Limb (tissue), 2 donors: ENCODE data around the gene PGM2L1.
A peak's percentile ranks its signal among the peaks of the same experiment; 100 is the strongest.
"Not testable (repeated sequence)": the region's sequence is repeated elsewhere in the genome, so short reads cannot be mapped to it uniquely, and the experiment has no call there.

Experiments used
- DNase-seq, 2 donors: peaks; one replicate each; pipeline ENCODE4 v3.0.0-alpha.2; 2016; ENCODE audit errors: extremely low spot score in 2 of 2

PGM2L1 gene

DNA sequence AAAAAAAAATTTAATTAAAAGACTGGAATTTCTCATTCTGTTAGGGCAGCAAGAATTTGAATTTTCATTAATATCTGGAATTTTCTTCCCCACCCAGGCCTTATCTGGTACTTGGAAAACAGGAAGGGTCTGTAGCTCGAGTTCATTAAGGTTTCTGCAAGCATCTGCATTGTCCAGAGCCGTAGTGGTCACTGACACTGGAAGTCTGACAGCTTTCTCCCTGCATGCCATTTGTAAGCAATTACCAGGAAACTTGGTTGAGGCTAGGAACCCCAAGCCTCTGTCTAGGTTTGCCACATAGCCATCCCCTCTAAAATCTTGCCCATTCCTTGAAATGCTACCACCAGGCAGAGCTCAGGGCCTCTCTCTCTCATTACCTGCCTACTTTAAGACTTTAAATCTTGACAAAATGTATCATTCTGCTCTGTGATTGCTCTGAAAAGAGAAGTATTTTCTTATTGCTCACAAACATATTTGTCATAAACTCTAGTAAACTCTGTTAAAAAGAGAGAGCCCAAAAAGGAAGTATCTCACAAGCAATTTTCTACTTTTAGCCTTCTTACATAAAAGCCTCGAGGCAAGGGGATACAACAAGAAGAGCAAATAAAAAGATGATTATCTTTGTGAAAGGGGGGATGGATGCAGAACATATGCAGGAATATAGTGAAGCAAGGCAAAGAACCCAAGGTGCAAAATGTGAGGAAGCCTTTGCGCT is 5.5 kb upstream of the PGM2L1 start:
- DNase-seq = no peak

DNA sequence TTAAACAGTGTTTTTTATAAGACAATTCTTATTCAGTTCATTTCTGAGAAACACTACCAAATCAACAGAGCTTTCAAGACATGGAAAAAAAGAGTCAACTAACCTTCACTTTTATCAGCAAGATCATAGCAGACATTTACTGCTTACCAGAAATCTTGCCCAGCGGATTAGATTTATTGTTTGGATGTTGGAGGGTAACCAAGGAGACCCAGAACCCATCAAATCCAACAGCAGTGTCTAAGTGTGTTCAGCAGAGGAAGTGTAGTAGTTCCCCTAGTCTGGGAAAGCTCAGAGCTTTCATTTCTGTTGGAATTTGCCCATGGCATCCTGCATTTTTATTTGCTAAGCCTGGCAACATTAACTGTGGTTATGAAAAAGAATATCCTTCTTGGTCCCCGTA is 2.4 kb upstream of the PGM2L1 start:
- no peak for DNase-seq

DNA sequence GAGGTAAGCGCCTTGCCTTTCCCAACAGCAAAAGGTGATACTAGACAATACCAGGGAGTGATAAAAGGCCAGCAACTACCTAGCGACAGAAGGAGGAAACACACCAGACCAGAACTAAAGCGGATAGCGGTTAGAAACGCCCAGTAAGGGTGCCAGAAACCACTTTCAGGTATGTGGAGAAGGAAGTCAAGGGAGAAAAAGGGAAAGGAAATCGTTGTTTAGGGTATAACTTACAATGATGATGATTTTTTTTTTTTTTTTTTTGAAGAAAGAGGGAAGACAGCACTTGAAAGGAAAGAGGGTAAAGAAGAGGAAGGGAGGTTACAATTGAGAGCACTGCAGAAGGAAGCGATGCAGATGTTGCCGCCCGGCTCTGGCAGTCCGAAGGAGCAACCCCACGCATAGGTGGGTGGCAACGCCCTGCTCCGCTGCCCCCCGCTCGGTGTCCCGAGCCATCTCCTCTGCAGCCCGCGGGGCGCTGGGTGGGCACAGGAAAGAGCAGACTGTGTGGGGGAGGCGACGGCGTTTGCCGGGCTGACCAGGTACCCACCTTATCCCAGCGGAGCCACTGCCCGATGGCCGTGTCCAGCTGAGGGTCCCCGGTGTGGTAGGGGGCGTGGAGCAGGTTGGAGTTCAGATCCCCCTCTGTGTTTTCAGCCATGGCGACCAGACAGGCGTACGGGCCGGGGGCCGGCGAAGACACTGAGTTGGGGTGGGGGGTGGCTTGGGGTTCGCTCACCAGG is 561 bp downstream of the PGM2L1 start:
- peak; percentile 13 to 39 for DNase-seq

DNA sequence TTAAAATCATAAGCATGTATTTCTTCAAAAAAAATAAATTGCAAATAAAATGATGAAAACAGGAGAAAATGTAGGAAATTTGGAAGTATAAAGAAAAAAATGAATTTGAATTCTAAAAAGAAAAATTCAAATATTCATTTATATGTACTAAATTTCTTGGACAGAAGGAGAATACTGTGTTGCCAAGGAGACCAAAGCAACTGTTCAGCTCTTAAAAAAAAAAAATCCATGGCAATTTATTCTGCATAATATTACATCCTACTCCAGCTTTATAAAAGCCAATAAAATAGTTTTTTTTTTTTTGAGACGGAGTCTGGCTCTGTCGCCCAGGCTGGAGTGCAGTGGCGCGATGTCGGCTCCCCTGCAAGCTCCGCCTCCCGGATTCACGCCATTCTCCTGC is 6.0 kb downstream of the PGM2L1 start:
- no peak for DNase-seq

DNA sequence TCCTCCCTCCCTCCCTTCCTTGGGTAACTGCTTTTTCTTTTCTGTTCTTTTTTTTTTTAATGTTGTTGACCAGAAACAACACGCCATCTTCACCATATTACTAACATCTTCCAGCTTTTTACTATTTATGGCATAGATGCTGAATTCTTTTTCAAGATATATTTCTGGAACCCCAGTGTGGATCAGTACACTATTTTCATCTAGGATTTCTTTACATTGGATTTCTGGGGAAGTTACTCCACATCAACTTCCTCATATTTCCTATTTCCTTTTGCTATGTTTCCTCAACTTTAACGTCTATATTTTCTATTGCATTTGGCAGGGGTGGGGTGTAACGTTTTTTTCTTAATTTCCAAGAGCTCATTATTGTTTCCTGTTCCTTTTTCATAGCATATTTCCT is 7.0 kb downstream of the PGM2L1 start:
- no peak for DNase-seq

DNA sequence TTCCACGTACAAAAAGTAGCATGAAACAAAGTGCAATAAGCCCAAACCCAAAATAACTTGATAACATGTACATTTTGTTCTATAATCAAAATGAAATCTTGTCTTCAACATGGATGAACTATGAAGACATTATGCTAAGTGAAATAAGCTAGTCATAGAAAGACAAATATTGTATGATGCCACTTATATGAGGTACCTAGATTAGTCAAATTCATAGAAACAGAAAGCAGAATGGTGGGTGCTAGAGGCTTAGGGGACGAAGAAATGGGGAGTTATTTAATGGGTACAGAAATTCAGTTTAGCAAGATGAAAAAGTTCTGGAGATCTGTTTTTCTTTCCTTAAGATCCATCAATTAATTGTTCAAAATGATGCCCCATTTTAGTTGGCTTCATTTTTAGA is 7.5 kb downstream of the PGM2L1 start:
- DNase-seq = no peak

DNA sequence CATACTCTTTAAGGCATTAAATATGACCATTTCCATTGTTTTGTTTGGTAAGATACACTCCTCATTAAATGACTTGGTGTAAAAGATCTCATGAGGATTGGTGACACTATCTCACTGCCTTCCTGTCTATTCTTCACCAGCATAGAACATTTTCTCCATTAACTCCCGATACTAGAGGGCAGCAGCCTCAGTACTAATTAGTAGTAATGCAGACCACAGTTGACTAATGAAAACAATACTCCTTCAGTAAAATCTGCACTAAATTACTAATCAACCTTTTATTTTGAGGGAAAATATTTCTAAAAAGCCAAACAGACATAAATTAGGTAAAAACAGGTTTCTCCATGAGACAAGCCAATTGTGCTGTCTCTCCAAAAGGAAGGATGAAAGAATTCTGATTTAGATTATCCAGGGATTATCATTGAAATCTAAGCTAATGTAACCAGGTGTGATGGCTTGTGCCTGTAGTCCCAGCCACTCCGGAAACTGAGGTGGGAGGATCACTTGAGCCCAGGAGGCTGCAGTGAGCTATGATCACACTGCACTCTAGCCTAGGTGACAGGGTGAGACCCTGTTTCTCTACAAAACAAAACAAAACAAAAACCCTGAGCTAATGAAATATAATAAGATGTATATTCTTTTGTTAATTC is 9.4 kb downstream of the PGM2L1 start:
- DNase-seq = peak; percentile 40 to 64

DNA sequence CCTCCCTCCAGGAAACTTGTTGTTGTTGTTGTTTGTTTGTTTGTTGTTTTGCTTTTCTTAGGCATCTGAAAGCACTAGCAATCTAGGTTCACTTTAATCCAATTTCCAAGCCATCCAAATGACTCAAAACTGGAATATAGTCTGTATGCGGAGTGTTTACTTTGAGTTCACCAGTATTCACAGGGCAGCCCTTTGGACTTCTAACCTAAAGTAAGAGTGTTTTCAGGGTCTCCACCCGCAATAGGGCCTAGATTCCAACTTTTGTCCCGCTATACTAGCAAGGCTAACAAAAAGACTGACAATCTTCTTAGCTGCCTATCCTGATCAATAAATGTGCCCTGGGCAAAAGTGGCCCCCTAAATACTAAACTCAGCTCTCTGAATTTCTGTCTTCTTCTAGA is 13.6 kb downstream of the PGM2L1 start:
- DNase-seq = no peak

DNA sequence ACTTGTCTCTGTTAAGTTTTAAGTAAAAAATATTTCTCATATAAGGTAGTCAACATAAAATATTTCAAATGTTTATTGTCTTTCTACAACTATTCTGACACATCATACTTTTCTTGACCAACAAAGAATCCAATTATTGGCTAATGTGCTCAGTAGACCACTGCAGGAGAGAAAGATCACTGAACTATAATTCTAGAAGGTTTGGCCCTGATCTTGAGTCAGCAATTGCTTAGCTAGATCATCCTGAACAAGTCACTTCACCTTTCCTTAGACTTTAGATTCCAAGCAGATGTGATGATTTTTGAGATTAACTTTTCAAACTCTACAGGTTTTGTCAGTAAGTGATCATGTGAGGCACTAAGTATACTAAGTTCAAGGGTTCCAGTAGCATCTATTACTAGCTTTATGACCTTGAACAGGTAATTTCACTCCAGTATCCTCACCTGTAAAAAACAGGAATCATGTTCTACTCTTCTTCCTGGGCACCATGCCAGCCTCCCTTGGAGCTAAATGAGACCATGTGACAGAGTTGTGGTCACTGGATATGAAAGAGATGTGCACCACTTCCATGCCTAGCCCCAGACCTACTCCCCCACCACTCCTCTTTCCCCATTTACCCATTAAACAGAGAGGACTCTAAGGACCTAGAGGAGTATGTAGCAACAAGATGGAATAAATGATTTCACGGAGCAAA is 17.3 kb downstream of the PGM2L1 start:
- no peak for DNase-seq

DNA sequence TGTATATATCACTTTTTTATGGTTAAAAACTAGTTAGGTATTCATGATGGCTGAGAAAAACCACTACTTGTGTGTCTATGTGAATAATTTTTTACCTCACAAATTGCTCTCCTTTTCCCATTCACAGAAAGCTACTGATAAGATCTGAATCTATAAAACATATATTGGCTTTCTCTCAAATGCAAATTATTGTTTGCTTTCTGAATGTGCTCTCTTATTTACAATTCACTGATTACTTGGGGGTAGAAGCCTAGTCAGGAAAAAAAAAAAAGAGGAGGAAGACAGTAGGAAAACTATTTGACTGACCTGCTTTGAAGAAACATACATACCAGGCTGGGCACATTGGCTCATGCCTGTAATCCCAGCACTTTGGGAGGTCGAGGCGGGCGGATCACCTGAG is 20.5 kb downstream of the PGM2L1 start:
- DNase-seq = no peak

DNA sequence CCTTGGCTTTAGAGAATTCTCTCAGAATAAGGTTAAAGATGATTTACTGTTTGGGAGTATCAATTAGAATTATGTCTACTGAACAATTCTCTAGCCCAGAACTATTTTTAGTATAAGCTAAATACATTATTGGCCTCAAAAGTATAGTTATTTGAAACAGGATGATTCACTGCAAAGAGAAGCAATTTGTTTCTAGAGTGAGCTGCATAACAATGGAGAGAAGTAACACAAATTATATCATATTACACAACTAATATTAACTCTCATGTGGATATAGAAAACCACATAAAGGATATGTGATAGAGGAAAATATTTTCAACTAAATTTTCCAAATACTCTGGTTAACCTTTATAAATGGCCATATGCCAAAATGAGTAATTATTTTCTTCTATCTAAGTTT is 24.9 kb downstream of the PGM2L1 start:
- DNase-seq = no peak

DNA sequence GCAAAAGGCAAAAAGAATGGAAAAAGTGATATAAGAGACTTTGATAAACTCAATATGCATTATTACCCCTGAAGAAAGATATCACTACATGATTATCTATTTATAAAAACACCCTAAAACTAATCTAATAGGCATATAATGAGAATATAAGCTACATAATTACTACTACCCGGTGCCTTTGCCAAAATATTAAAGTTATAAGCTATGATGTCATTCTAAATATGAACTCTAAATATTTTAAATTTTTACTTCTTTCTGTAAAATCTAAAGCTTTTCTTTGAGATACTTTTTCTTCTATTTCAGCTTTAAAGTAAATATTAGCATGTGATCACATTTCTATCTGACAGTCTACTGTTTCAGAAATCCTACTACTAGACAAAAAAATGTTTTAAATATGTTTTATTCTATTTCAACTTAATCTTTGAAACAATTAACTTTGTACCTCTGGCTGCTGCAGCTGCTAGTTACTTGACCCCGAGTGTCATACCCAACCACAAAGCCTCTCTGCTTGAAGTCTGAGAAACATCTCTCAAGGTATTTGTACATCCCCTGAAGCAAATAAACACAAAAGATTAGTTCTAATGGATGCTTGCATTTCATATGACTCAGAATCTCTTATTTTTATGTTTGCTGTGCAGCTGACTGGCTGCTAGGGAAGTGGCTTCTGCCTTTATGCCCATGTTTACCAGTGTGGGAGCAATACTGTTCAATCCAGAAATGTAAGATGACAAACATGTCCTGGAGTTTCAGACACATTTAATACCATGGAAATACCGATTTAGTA is 26.8 kb downstream of the PGM2L1 start:
- DNase-seq = no peak

DNA sequence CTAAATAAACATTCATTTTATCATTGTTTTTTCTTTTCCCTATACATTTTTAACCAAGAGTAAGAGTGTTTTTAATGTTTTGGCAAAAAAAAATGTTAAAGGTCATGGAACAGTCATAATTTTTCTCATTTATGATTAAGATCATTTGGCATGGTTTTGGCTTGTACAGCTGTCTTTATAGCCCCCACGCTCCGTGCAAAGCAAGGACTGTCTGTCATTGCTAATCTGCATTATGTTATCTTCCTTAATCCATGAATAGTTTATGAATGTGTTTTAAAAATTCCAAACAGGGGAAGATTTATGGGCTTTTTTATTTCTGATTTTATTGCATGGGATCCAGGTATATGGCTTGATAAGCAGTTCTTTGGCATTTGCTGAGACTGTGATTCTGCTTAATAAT is 28.1 kb downstream of the PGM2L1 start:
- no peak for DNase-seq

DNA sequence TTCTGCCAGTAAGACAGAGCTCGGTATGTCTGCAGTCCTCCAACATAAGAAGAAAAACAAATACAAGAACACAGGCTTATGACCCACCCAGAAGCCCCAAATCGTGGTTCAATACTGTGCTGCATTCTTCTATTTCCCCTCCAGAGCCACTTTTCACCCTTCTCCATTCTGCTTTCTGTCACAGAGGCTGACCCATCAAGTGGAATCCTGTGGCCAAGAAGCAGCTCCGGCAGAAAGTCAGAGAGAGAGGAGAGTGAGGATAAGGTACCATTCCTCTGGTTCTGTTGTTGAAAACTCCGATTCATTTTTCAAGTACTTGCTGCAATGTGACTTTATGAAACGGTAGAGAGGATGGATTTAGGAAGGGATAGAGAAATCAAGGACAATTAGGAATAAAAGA is 30.4 kb downstream of the PGM2L1 start:
- DNase-seq = no peak

DNA sequence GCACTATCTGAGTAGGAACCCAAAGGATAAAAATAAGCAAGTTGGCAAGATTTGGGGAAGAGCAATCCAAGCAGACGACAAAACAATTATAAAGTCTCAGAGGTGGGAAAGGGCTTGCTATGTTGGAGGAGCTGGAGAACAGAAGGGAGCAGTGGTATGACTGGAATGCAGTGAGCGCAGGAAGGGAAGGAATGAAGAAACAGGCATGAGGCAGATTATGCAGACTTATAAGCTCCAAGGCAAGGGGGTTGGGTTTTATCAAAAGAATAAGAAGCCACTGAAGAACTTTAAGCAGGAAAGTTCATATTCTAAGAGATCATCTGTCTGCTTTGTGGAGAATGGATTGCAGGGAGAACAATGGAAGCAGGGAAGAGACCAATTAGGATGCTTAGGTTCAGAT is 31.7 kb downstream of the PGM2L1 start:
- DNase-seq = no peak

DNA sequence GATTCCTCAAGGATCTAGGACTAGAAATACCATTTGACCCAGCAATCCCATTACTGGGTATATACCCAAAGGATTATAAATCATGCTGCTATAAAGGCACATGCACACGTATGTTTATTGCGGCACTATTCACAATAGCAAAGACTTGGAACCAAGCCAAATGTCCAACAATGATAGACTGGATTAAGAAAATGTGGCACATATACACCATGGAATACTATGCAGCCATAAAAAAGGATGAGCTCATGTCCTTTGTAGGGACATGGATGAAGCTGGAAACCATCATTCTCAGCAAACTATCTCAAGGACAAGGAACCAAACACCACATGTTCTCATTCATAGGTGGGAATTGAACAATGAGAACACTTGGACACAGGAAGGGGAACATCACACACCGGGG is 32.4 kb downstream of the PGM2L1 start:
- DNase-seq = not testable (repeated sequence)

DNA sequence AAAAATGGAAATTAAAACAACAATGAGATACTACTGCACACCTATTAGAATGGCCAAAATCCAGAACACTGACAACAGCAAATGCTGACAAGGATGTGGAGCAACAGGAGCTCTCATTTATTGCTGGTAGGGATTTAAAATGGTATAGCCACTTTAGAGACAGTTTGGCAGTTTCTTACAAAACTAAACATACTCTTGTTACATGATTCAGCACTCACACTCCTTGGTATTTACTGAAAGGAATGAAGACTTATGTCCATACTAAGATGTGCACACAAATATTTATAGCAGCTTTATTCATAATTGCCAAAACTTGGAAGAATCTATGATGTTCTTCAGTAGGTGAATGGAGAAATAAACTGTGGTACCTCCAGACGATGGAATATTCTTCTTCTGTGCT is 40.8 kb downstream of the PGM2L1 start:
- no peak for DNase-seq

DNA sequence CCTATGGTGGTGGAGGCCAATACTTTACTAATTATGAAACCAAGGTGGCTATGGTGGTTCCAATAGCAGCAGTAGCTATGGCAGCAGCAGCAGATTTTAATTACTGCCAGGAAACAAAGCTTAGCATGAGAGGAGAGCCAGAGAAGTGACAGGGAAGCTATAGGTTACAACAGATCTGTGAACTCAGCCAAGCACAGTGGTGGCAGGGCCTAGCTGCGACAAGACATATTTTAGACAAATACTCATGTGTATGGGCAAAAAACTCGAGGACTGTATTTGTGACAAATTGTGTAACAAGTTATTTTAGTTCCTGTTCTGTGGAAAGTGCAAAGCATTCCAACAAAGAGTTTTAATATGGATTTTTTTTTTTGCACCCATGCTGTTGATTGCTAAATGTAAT is 42.6 kb downstream of the PGM2L1 start:
- no peak for DNase-seq

DNA sequence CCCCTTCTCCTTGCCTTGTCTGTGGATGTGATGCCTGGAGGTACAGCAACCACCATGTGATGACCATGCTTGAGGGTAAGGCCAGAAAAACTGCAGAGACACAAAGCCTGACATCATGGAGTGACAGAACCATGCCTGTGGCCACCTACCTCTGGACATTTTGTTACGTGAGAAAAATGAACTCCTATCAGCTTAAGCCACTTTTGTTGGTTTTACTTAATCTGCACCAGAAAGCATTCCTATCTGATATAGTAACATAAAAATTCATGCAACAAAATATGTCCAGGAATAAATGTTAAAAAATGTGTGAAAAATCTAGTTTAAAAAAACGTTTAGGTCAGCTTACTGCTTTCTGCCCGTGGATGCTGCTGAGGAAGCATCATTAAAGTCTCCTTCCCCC is 44.2 kb downstream of the PGM2L1 start:
- DNase-seq = no peak

DNA sequence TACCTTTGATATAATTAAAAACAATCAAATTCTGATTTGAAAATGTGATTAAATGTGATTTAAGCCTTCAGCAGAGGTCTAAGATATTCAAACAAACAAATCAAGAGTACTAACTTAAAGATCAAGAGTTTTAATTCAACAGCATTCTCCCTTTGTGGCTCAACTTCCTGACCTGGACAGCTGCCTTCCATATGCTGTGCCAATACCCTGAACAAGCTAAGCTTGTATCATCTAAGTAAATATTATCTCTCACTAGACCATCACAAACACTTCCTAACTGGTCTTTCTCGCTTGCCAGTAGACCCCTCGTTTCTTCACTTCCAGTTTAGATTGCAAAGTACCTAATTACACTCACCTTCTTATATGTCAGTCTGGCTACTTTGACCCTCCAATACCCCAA is 50.9 kb downstream of the PGM2L1 start:
- DNase-seq = no peak

DNA sequence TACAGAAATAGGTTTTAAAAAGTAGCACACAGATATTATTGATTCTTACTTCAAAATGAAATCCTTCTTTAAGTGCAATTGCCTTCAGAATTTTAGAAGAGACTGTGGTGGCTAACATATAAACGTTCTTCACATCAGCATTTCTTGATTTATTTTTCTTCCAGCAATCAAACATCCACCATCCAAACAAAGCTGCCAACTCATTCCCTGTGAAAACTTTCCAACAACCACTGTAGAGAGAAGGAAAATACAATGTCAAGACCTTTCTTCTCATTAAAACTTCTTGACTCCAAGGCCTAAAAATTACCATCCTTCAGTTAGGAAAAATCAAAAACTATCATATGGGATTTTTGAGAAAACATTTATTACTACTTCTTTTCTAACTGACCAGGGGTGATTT is 52.8 kb downstream of the PGM2L1 start:
- no peak for DNase-seq
